Measurements from ENCODE around the gene WNT4.

WNT4 gene

GRCh38 chr1:22107126-22107525 is 35.8 kb downstream of the WNT4 start:
- no peak for DNase-seq

- DNase-seq = peak; percentile 47
Observed at GRCh38 chr1:22105611-22106207, 37.2 kb downstream of the WNT4 start.

GRCh38 chr1:22104865-22105437 is 37.9 kb downstream of the WNT4 start:
- no peak for DNase-seq

- no peak for DNase-seq
Observed at GRCh38 chr1:22104094-22104493, 38.8 kb downstream of the WNT4 start.

- no peak for DNase-seq
Observed at GRCh38 chr1:22102746-22103145, 40.2 kb downstream of the WNT4 start.

- no peak for DNase-seq
Observed at GRCh38 chr1:22101995-22102394, 40.9 kb downstream of the WNT4 start.

GRCh38 chr1:22101199-22101598 is 41.7 kb downstream of the WNT4 start:
- DNase-seq = no peak

GRCh38 chr1:22100168-22100567 is 42.7 kb downstream of the WNT4 start:
- DNase-seq = no peak

- DNase-seq = no peak
Observed at GRCh38 chr1:22098752-22099151, 44.1 kb downstream of the WNT4 start.

GRCh38 chr1:22096463-22096862 is 46.4 kb downstream of the WNT4 start:
- no peak for DNase-seq

- DNase-seq = no peak
Observed at GRCh38 chr1:22096036-22096435, 46.9 kb downstream of the WNT4 start.

- DNase-seq = no peak
Observed at GRCh38 chr1:22093513-22093912, 49.4 kb downstream of the WNT4 start.

- DNase-seq = peak; percentile 18
Observed at GRCh38 chr1:22092026-22092768, 50.7 kb downstream of the WNT4 start.

GRCh38 chr1:22090867-22091266 is 52.0 kb downstream of the WNT4 start:
- DNase-seq = peak; percentile 34

- no peak for DNase-seq
Observed at GRCh38 chr1:22089787-22090186, 53.1 kb downstream of the WNT4 start.

- DNase-seq = no peak
Observed at GRCh38 chr1:22089134-22089571, 53.7 kb downstream of the WNT4 start.

GRCh38 chr1:22088331-22088730 is 54.6 kb downstream of the WNT4 start:
- DNase-seq = no peak

GRCh38 chr1:22080191-22080590 is 62.7 kb downstream of the WNT4 start:
- no peak for DNase-seq

GRCh38 chr1:22078133-22078532 is 64.8 kb downstream of the WNT4 start:
- no peak for DNase-seq

GRCh38 chr1:22077728-22078127 is 65.2 kb downstream of the WNT4 start:
- peak; percentile 47 for DNase-seq

- no peak for DNase-seq
Observed at GRCh38 chr1:22076346-22076745, 66.6 kb downstream of the WNT4 start.

GRCh38 chr1:22075718-22076117 is 67.2 kb downstream of the WNT4 start:
- DNase-seq = peak; percentile 49

GRCh38 chr1:22074803-22075202 is 68.1 kb downstream of the WNT4 start:
- peak; percentile 52 for DNase-seq

- DNase-seq = no peak
Observed at GRCh38 chr1:22071511-22071910, 71.4 kb downstream of the WNT4 start.

Data from suppressor macrophage treated with lipopolysaccharide for 4 hours (primary cell).